Eye (tissue), 1 donor: Measurements from ENCODE around the gene EDARADD.
"Not testable (repeated sequence)": the region's sequence is repeated elsewhere in the genome, so short reads cannot be mapped to it uniquely, and the experiment has no call there.

Experiments
- DNase-seq: peaks from one replicate; pipeline ENCODE4 v3.0.0-alpha.2; 2015

EDARADD gene

DNA sequence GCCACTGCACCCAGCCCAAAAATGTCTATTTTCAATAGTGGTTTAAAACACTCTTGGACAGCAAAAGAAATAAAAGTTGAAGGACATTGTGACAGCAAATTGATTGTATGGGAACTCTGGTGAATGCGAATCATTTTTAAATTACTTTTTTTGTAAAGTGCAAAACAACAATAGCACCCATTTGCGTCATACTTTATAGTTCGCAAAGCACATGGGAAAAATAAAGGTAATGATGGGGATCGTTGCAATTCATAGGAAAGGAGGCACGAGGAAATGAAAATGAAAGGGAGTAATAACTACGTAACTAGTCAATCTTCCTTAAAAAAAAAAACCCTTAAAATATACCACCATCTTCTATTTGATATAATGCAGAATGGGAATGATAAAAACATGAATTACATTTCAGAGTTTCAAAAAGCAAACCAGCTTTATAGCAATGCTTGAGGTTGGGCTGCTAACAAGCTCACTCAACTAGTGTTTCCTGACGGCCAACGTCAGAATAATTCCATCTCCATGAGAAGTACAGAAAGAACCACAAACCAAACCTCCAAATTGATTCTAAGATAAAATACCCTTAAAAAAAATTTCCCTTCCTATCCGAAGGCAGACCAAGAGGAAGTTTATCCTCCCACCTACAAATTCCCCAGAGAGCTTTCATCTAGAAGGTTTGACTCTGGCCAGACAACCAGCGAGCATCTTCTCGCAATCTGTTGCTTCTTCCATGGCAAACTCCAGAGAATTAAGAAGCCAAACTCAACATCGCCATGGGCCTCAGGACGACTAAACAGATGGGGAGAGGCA lies at the start of gene EDARADD:
Gene EDARADD (plus strand): TSS at position 606 of the 801 bp plus-strand sequence. CDS start 159 bp downstream, at position 765.
- DNase-seq, result no peak

DNA sequence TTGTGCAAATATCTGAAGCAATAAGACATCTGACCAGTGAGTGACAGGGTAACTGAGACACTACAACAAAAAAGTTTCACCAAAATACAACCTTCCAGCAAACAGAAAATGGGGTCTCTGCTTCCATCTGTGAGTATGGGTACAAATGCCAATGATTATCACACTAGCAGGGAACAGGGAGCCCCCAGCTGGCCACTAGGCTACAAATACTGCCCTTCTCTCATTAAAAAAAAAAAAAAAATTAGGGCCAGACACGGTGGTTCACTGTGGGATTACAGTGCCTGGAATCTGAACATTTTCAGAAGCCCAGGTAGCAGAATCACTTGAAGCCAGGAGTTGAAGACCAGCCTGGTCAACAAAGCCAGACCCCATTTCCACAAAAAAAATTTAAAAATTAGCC lies 48.4 kb upstream of the EDARADD start:
- DNase-seq, result peak; percentile 18

- DNase-seq, result no peak
These were observed 46.0 kb upstream of the EDARADD start for GRCh38 chr1:236348071-236348470.

- DNase-seq, result no peak
These were observed 43.8 kb upstream of the EDARADD start for GRCh38 chr1:236350308-236350707.

GRCh38 chr1:236351875-236352573 lies 42.1 kb upstream of the EDARADD start:
- DNase-seq, result no peak

- DNase-seq, result not testable (repeated sequence)
These were observed 41.3 kb upstream of the EDARADD start for GRCh38 chr1:236352747-236353146.

- no peak for DNase-seq
These were observed 40.3 kb upstream of the EDARADD start for GRCh38 chr1:236353813-236354212.

DNA sequence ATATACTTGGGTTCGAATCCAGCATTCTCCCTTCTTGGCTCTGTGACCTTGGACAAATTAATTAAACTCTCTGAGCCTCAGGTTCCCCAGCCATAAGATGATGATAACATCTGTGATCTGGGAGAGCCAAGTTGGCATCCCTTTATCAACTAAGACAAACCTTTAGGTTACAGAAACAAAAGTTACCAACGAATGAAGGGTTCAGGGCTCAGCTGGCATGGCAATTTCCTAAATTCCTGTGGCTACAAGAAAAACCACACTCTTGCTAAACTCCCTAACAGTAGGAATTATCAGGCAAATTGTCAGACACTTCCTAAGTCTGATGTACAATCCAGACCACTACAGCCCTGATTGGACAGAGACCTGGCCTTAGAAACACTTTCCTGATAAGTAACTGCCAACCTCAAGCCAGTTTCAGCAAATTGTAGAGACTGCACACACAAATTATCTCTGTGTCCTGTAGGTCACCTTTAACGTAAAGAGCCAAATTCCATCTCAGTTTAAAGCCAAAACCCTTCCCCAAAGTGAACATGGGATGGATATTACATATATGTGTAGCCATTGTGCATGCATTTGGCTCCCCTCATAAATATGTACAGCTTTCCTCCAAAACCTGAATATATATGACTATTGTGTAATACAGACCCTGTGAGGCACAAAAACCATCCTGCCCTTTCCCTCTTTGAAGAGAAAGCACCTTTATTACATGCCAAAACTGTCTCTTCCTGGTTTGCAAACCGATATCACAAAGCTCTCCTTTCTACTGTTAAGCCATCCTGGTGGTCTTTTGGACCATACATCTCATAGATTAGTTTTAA lies 39.5 kb upstream of the EDARADD start:
- no peak for DNase-seq

DNA sequence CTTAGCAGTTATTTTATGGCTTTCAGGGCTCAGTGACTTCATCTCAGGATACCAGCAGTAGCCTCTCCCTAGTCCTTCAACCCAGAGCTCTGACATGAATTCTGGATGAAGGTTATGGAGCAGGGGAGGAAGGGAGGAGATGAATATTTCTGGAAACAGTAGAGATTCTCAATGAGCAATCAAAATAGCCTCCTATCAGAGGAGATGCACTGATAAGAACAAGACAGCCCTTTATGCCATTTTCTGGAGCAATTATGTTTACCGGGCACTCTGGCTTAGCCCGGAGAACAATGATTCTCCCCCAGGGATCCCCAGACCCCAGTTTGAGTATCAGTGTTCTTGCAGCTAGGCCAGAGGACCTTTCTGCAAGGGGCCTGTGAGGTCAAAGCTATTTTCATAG lies 37.9 kb upstream of the EDARADD start:
- DNase-seq, result no peak

DNA sequence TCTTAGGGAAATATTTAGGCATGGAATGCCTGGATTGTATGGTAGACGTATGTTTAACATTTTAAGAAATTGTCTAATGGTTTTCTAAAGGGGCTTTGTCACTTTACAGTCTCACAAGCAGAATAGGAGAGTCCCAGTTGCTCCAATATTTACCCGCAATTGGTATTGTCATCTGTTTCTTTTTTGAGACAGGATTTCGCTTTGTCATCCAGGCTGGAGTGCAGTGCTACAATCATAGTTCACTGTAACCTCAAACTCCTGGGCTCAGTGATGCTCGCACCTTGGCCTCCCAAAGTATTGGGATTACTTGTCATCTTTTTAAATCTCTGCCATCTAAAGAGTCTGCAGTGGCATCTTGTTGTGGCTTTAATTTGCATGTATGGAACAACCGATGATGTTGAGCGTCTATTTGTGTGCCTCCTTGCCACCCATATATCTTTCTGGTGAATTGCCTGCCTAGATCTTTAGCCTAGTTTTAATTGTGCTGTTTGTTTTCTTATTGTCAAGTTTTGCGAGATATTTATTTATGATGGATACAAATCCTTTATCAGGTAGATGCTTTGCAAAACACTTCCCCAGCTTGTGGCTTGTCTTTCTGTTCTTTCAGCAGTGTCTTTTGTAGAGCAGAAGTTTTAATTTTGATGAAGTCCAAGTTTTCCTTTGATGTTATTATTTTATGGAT lies 32.0 kb upstream of the EDARADD start:
- no peak for DNase-seq

DNA sequence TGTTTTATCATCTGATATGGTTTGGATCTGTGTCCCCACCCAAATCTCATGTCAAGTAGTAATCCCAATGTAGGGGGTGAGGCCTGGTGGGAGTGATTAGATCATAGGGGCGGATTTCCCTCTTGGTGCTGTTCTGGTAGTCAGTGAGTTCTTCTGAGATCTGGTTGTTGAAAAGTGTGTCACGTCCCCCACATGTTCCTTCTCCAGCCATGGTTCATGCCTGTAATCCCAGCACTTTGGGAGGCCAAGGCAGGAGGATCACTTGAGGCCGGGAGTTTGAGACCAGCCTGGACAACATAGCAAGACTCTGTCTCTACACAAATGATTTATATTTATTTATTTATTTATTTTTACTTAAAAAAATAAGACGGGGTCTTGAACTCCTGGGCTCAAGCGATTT lies 30.8 kb upstream of the EDARADD start:
- DNase-seq, result no peak

DNA sequence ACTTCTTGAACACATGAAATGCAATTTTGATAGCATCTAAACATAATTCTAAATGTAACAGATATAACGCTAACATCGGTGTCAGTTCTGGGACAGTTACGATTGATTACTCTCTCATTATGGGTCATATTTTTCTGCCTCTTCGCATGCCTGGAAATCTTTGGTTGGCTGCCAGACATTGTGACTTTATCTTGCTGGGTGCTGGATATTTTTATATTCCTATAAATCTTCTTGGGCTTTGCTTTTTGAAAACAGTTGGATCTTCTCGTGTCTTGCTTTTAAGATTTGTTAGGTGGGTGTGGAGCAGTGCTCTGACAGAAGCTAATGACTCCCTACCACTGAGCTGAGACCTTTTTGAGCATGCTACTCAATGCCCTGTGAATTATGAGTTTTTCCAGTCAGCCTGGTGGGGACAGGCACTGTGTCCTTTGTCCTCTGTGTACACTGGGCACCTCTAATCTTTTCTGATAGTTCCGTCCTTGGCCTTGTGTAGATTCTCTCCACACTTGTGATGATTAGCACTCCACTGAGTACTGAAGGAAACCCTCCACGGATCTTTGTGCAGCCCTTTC lies 28.0 kb upstream of the EDARADD start:
- no peak for DNase-seq

GRCh38 chr1:236366681-236367080 lies 27.4 kb upstream of the EDARADD start:
- not testable (repeated sequence) for DNase-seq

- DNase-seq, result no peak
These were observed 23.7 kb upstream of the EDARADD start for GRCh38 chr1:236370420-236370819.

- DNase-seq, result no peak
These were observed 23.0 kb upstream of the EDARADD start for GRCh38 chr1:236371083-236371482.

DNA sequence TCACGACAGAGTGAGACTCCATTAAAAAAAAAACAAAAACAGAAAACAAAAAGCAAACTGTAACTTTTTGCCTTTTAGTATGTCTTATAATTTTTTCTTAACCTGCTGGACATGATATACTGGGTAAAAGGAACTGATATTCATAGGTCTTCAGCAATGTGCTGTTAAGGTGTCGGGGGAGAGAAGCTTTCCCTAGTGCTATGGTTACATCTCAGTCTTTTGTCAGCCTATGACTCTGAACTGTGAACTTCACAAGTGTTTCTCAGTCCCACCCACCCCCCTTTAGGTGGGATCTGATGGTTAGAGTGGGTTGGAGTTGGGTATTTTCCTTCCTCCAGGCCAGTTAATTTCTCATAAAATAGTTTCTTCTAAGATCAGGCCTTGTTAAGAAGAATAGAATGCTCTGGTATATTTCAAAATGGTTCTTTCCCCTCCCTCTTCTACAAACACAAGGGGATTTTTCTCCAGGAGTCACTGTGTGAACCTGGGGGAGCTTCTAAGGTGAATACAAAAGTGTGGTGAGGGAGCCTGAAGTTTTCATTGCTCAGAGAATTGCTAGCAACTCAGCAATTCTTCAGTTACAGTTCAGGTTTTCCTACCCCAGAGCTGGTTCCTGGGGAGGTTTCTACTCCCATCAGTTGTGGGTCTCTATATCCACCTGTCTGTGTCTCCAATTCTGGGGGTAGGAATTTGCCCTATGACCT lies 16.1 kb upstream of the EDARADD start:
- DNase-seq, result no peak

- no peak for DNase-seq
These were observed 12.4 kb upstream of the EDARADD start for GRCh38 chr1:236381565-236382158.

GRCh38 chr1:236388332-236388731 lies 5.8 kb upstream of the EDARADD start:
- DNase-seq, result no peak

DNA sequence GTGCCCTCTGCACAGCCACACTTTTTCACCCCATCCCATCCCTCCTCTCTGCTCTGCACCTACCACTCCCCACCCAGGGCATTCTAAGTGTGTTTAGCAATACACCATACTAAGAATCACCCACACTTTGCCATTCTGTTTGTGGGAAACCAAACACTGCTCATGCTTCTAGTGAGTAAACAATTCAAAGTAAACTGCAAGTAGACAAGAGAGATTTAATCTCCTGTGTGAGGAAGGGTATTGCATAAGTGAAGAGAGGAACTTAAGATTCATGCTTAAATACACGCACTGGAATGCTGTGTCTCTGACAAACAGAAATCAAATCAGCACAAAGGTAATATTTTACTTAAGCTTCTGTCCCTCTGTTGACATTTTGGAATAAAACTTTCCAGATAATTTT lies 4.8 kb upstream of the EDARADD start:
- DNase-seq, result no peak

GRCh38 chr1:236391008-236391407 lies 3.1 kb upstream of the EDARADD start:
- no peak for DNase-seq

DNA sequence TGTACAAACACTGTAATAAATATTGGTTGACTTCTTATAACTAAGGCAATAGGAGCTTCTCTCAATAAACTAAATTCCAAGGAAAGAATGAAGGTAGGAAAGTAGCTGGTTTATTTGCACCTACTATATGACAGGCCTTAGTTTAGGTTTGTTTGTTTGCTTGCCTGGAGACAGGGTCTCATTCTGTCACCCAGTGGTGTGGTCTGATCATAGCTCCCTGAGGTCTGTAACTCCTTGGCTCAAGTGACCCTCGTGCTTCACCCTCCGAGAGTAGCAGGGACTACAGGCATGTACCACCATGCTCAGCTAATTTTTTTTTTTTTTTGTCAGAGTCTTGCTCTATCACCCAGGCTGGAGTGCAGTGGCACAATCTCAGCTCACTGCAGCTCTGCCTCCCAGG lies 1.9 kb upstream of the EDARADD start:
- DNase-seq, result no peak

- peak; percentile 78 for DNase-seq
These were observed 768 bp downstream of the EDARADD start for GRCh38 chr1:236394879-236395229.
